ENCODE measurements around the gene VPS13D.

- TF ChIP-seq CTCF (IDR thresholded peaks at IDR 0.05) = no peak
- no peak for TF ChIP-seq POLR2A (IDR thresholded peaks at IDR 0.05)
Observed at GRCh38 chr1:12372180-12372579, 142.3 kb downstream of the VPS13D start.

Data from esophagus squamous epithelium (tissue), 4 donors.